ENCODE results near the gene ABHD12B. TPM values are rescaled to one million over a fixed set of nuclear protein-coding genes. Genes with fewer than 3 reads are reported as not detected.
"Not testable (repeated sequence)": the region's sequence is repeated elsewhere in the genome, so short reads cannot be mapped to it uniquely, and the experiment has no call there.

Gene ABHD12B
- total RNA-seq, 1 experiment from 2014 or later: not detected

DNA sequence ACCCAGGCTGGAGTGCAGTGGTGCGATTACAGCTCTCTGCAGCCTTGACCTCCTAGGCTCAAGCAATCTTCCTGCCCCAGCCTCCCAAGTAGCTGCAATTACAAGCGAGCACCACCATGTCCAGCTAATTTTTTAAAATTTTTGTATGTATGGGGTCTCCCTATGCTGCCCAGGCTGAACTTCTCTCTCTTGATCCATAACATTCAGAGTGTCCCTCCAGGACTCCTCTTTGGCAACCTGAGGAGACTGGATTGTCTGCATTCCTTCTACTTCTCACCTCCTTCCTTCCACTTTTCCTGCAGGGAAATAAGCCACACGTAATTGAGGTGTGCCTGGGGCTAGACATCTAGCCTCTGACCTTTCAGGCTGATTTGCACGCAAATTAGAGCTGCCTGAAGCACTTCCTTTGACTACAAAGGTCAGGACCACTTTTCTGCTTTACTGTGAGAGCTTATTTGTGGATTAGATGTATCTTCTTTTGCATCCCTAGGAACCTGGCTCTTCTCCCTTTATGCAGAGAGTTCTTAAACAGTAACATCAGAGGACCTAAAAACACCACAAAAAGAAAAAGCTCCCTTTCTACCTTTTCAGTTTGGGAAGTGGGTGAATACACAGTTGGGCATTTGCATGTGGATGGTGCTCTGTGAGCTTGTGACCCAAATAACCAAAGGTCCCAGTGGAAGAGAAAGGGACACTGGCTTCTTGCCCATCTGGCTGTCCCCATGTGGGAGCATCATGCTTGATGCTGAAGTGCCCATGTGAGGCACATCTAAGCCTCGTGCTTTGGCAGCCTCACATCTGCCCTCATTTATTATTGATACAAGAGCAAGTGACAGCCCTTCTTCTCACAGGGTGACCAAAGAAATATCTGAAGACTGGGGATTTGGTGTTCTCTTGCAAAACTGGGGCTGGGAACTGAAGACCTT, 38.9 kb downstream of the ABHD12B start:
- no peak for ATAC-seq
- TF ChIP-seq POLR2AphosphoS5 (IDR thresholded peaks at IDR 0.05; ENCODE audit: low read depth, low read length): no peak
- TF ChIP-seq, protein P1, sequence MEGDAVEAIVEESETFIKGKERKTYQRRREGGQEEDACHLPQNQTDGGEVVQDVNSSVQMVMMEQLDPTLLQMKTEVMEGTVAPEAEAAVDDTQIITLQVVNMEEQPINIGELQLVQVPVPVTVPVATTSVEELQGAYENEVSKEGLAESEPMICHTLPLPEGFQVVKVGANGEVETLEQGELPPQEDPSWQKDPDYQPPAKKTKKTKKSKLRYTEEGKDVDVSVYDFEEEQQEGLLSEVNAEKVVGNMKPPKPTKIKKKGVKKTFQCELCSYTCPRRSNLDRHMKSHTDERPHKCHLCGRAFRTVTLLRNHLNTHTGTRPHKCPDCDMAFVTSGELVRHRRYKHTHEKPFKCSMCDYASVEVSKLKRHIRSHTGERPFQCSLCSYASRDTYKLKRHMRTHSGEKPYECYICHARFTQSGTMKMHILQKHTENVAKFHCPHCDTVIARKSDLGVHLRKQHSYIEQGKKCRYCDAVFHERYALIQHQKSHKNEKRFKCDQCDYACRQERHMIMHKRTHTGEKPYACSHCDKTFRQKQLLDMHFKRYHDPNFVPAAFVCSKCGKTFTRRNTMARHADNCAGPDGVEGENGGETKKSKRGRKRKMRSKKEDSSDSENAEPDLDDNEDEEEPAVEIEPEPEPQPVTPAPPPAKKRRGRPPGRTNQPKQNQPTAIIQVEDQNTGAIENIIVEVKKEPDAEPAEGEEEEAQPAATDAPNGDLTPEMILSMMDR (IDR thresholded peaks at IDR 0.05): no peak
- TF ChIP-seq TCF7L2 (IDR thresholded peaks at IDR 0.05; ENCODE audit: low read depth, low read length): no peak
- TF ChIP-seq, protein P2, sequence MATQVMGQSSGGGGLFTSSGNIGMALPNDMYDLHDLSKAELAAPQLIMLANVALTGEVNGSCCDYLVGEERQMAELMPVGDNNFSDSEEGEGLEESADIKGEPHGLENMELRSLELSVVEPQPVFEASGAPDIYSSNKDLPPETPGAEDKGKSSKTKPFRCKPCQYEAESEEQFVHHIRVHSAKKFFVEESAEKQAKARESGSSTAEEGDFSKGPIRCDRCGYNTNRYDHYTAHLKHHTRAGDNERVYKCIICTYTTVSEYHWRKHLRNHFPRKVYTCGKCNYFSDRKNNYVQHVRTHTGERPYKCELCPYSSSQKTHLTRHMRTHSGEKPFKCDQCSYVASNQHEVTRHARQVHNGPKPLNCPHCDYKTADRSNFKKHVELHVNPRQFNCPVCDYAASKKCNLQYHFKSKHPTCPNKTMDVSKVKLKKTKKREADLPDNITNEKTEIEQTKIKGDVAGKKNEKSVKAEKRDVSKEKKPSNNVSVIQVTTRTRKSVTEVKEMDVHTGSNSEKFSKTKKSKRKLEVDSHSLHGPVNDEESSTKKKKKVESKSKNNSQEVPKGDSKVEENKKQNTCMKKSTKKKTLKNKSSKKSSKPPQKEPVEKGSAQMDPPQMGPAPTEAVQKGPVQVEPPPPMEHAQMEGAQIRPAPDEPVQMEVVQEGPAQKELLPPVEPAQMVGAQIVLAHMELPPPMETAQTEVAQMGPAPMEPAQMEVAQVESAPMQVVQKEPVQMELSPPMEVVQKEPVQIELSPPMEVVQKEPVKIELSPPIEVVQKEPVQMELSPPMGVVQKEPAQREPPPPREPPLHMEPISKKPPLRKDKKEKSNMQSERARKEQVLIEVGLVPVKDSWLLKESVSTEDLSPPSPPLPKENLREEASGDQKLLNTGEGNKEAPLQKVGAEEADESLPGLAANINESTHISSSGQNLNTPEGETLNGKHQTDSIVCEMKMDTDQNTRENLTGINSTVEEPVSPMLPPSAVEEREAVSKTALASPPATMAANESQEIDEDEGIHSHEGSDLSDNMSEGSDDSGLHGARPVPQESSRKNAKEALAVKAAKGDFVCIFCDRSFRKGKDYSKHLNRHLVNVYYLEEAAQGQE (IDR thresholded peaks at IDR 0.05; ENCODE audit: insufficient read depth in 1 of 2, low read depth in 2 of 2, low read length in 1 of 2): no peak
- TF ChIP-seq SIN3A (IDR thresholded peaks at IDR 0.05; ENCODE audit: borderline replicate concordance, insufficient read depth, low read depth, low read length): no peak
- Histone ChIP-seq H3K9me3 (ENCODE audit: control insufficient read depth, insufficient read depth, low read depth, low read length) (no peaks in the 10 kb centered on the region), H3K4me1 (ENCODE audit: control insufficient read depth, insufficient read depth, low read length) (no peaks in the 10 kb centered on the region), H3K36me3 (ENCODE audit: control insufficient read depth, insufficient read depth, low read length) (peaks cover 2% of the 10 kb centered on the region; the same call in 1 of the 2 replicates), H3K27me3 (ENCODE audit: control insufficient read depth, insufficient read depth, low read length) (no peaks in the 10 kb centered on the region), H3K4me3 (ENCODE audit: low read depth in 2 of 2, low read length in 2 of 2) (no peak overlapping the region), H3K27ac (ENCODE audit: low read length) (no peak overlapping the region)
- intact Hi-C loops (cut with micrococcal nuclease; ENCODE audit: unreplicated experiment): no loop called here
- in situ Hi-C loops (cut with HindIII; ENCODE audit: low pct_unique_long_range_greater_than_20kb, low sequenced_read_pairs): no loop called here
- POLR2A ChIA-PET: no interaction called here
- BruUV-seq (replicated peaks): no TSS peak
- CTCF ChIA-PET: no interaction called here
- no peak for DNase-seq (ENCODE audit: low read depth, low spot score)

GRCh38 chr14:50917449-50917848, 45.6 kb downstream of the ABHD12B start:
- Histone ChIP-seq H3K36me3 (ENCODE audit: control insufficient read depth, insufficient read depth, low read length) (no peaks in the 10 kb centered on the region; the same call in 1 of the 2 replicates), H3K27ac (ENCODE audit: low read length) (no peak overlapping the region), H3K27me3 (ENCODE audit: control insufficient read depth, insufficient read depth, low read length) (no peaks in the 10 kb centered on the region), H3K9me3 (ENCODE audit: control insufficient read depth, insufficient read depth, low read depth, low read length) (no peaks in the 10 kb centered on the region), H3K4me3 (ENCODE audit: low read depth in 2 of 2, low read length in 2 of 2) (no peak overlapping the region), H3K4me1 (ENCODE audit: control insufficient read depth, insufficient read depth, low read length) (no peaks in the 10 kb centered on the region)
- TF ChIP-seq, protein P1 (IDR thresholded peaks at IDR 0.05): no peak
- TF ChIP-seq TCF7L2 (IDR thresholded peaks at IDR 0.05; ENCODE audit: low read depth, low read length): no peak
- TF ChIP-seq, protein P2 (IDR thresholded peaks at IDR 0.05; ENCODE audit: insufficient read depth in 1 of 2, low read depth in 2 of 2, low read length in 1 of 2): no peak
- TF ChIP-seq SIN3A (IDR thresholded peaks at IDR 0.05; ENCODE audit: borderline replicate concordance, insufficient read depth, low read depth, low read length): no peak
- TF ChIP-seq POLR2AphosphoS5 (IDR thresholded peaks at IDR 0.05; ENCODE audit: low read depth, low read length): no peak
- DNase-seq (ENCODE audit: low read depth, low spot score) (no peak), ATAC-seq (no peak)
- ChIA-PET CTCF (no interaction called here), POLR2A (no interaction called here)
- intact Hi-C loops (cut with micrococcal nuclease; ENCODE audit: unreplicated experiment): no loop called here
- BruUV-seq (replicated peaks): no TSS peak
- in situ Hi-C loops (cut with HindIII; ENCODE audit: low pct_unique_long_range_greater_than_20kb, low sequenced_read_pairs): no loop called here

DNA sequence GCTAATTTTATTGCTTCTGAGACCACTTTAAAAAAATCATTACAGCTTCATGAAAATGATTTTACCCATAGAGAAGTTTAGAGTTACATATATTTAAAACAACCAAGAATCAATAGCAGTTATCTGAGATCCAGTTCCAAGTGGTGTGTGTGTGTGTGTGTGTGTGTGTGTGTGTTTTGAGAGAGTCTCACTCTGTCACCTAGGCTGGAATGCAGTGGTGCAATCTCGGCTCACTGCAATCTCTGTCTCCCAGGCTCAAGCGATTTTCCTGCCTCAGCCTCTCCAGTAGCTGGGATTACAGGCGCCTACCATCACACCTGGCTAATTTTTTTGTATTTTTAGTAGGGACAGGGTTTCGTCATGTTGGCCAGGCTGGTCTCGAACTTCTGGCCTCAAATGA, 47.7 kb downstream of the ABHD12B start:
- POLR2A ChIA-PET; CTCF ChIA-PET; intact Hi-C loops (cut with micrococcal nuclease; ENCODE audit: unreplicated experiment); DNase-seq (ENCODE audit: low read depth, low spot score); BruUV-seq (replicated peaks); H3K27ac ChIP-seq (ENCODE audit: low read length); ATAC-seq; H3K27me3 ChIP-seq (ENCODE audit: control insufficient read depth, insufficient read depth, low read length); H3K4me3 ChIP-seq (ENCODE audit: low read depth in 2 of 2, low read length in 2 of 2); H3K4me1 ChIP-seq (ENCODE audit: control insufficient read depth, insufficient read depth, low read length); in situ Hi-C loops (cut with HindIII; ENCODE audit: low pct_unique_long_range_greater_than_20kb, low sequenced_read_pairs); H3K9me3 ChIP-seq (ENCODE audit: control insufficient read depth, insufficient read depth, low read depth, low read length); H3K36me3 ChIP-seq (ENCODE audit: control insufficient read depth, insufficient read depth, low read length): not testable (repeated sequence)

All from Panc1 (cell line).